Ovary (tissue), 3 donors: ENCODE results near the gene TRABD.

ENCODE experiments used
- EP300 ChIP-seq: sonication (generic); formaldehyde crosslinking; IDR thresholded peaks from one replicate; pipeline ENCODE4 v1.6.1; 2017; ENCODE audit warnings: antibody characterized with exemption
- POLR2A ChIP-seq: fragments of 450-650 bp; IDR thresholded peaks from one replicate; pipeline ENCODE4 v1.6.1; 2017; ENCODE audit warnings: antibody characterized with exemption, mild to moderate bottlenecking, moderate library complexity
- TF ChIP-seq, protein P1 (sequence below), 3 donors: fragments of 450-650 bp in 2 of 3; fragments of 200-600 bp in 1 of 3; IDR thresholded peaks; one replicate each; pipeline versions ENCODE4 v1.5.1 to v1.8.0; 2016 to 2022; ENCODE audit warnings: antibody characterized with exemption in 3 of 3, mild to moderate bottlenecking in 1 of 3
- donor health status: DM: no; HTN: no; CAD: no.

DNA sequence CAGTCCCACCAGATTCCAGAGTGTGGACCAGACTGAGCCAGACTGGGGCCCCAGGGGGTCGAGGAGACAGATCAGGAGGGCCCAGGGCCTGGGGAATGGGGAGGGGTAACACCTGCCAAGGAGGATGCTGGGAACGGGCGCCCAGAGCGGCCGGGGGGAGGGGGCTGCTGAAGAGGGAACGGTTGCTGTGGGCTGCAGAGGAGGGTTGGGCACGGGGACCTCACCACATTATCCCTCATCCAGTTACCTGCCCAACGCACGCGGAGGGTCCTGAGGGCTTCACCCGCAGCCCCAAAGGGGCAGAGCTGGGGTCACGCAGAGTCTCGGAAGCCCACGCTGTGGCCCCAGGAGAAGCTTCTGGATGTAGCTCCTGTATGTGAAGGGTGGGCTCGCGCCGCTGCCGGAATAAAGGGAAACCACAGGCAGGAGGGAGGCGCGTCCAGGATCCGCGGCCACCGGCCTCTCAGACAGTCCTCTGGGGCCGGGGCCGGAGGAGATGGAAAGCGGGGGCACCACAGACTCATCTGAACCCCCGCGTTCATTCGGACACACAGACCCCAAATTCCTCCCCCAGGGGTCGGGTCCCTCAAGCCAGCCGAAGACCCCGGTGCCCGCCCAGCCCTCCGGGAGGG is 14.2 kb downstream of the TRABD start:
- TF ChIP-seq, protein P1, sequence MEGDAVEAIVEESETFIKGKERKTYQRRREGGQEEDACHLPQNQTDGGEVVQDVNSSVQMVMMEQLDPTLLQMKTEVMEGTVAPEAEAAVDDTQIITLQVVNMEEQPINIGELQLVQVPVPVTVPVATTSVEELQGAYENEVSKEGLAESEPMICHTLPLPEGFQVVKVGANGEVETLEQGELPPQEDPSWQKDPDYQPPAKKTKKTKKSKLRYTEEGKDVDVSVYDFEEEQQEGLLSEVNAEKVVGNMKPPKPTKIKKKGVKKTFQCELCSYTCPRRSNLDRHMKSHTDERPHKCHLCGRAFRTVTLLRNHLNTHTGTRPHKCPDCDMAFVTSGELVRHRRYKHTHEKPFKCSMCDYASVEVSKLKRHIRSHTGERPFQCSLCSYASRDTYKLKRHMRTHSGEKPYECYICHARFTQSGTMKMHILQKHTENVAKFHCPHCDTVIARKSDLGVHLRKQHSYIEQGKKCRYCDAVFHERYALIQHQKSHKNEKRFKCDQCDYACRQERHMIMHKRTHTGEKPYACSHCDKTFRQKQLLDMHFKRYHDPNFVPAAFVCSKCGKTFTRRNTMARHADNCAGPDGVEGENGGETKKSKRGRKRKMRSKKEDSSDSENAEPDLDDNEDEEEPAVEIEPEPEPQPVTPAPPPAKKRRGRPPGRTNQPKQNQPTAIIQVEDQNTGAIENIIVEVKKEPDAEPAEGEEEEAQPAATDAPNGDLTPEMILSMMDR (IDR thresholded peaks at IDR 0.05) = no peak
- TF ChIP-seq POLR2A = no peak
- TF ChIP-seq EP300 = no peak
